Measurements from ENCODE around the gene PRSS12.
"Not testable (repeated sequence)": the region's sequence is repeated elsewhere in the genome, so short reads cannot be mapped to it uniquely, and the experiment has no call there.

Gene PRSS12

GRCh38 chr4:118278473-118279274, 74.1 kb downstream of the PRSS12 start:
- DNase-seq (ENCODE audit: low read depth in 2 of 3, low spot score in 2 of 3), result peak; percentile 85 to 93 (median 93)

GRCh38 chr4:118277243-118277642, 75.6 kb downstream of the PRSS12 start:
- DNase-seq (ENCODE audit: low read depth in 2 of 3, low spot score in 2 of 3), result no peak

- DNase-seq (ENCODE audit: low read depth in 2 of 3, low spot score in 2 of 3), result no peak
These were observed 76.2 kb downstream of the PRSS12 start for GRCh38 chr4:118276580-118276979.

- no peak for DNase-seq (ENCODE audit: low read depth in 2 of 3, low spot score in 2 of 3)
These were observed 79.2 kb downstream of the PRSS12 start for GRCh38 chr4:118273642-118274041.

- DNase-seq (ENCODE audit: low read depth in 2 of 3, low spot score in 2 of 3), result no peak
These were observed 81.0 kb downstream of the PRSS12 start for GRCh38 chr4:118271788-118272187.

GRCh38 chr4:118270492-118270891, 82.3 kb downstream of the PRSS12 start:
- no peak for DNase-seq (ENCODE audit: low read depth in 2 of 3, low spot score in 2 of 3)

- DNase-seq (ENCODE audit: low read depth in 2 of 3, low spot score in 2 of 3), result no peak
These were observed 84.0 kb downstream of the PRSS12 start for GRCh38 chr4:118268780-118269179.

- not testable (repeated sequence) for DNase-seq (ENCODE audit: low read depth in 2 of 3, low spot score in 2 of 3)
These were observed 86.7 kb downstream of the PRSS12 start for GRCh38 chr4:118266145-118266496.

- DNase-seq (ENCODE audit: low read depth in 2 of 3, low spot score in 2 of 3), result peak in 1 of 3 experiments; percentile 20
These were observed 87.3 kb downstream of the PRSS12 start for GRCh38 chr4:118265312-118266144.

GRCh38 chr4:118264096-118264495, 88.7 kb downstream of the PRSS12 start:
- DNase-seq (ENCODE audit: low read depth in 2 of 3, low spot score in 2 of 3), result no peak

- DNase-seq (ENCODE audit: low read depth in 2 of 3, low spot score in 2 of 3), result no peak
These were observed 92.5 kb downstream of the PRSS12 start for GRCh38 chr4:118260309-118260708.

- no peak for DNase-seq (ENCODE audit: low read depth in 2 of 3, low spot score in 2 of 3)
These were observed 93.7 kb downstream of the PRSS12 start for GRCh38 chr4:118259111-118259510.

- DNase-seq (ENCODE audit: low read depth in 2 of 3, low spot score in 2 of 3), result no peak
These were observed 98.4 kb downstream of the PRSS12 start for GRCh38 chr4:118254368-118254767.

GRCh38 chr4:118249890-118250289, 102.9 kb downstream of the PRSS12 start:
- no peak for DNase-seq (ENCODE audit: low read depth in 2 of 3, low spot score in 2 of 3)

GRCh38 chr4:118237531-118237930, 115.3 kb downstream of the PRSS12 start:
- DNase-seq (ENCODE audit: low read depth in 2 of 3, low spot score in 2 of 3), result no peak

- no peak for DNase-seq (ENCODE audit: low read depth in 2 of 3, low spot score in 2 of 3)
These were observed 117.2 kb downstream of the PRSS12 start for GRCh38 chr4:118235566-118236120.

Data from activated CD8-positive, alpha-beta memory T cell treated with anti-CD3 and anti-CD28 coated beads for 48 hours (primary cell).